Muscle of leg (tissue), 11 donors: Measurements from ENCODE around the gene SMARCB1. TPM values are rescaled to one million over a fixed set of nuclear protein-coding genes. Genes with fewer than 3 reads are reported as not detected.

Source experiments
- DNase-seq: peaks from one replicate; pipeline ENCODE4 v3.0.0; 2013
- H3K27ac ChIP-seq: one replicate; pipeline ENCODE4 v1.5.1; 2013; ENCODE audit warnings: mild to moderate bottlenecking, low read length, control low read depth
- H3K27me3 ChIP-seq: one replicate; pipeline ENCODE4 v1.6.1; 2013; ENCODE audit warnings: low read length; ENCODE audit not compliant: control insufficient read depth, insufficient read depth
- H3K36me3 ChIP-seq: one replicate; pipeline ENCODE4 v1.6.1; 2013; ENCODE audit warnings: low read length; ENCODE audit not compliant: control insufficient read depth, insufficient read depth
- H3K4me1 ChIP-seq: one replicate; pipeline ENCODE4 v1.6.1; 2013; ENCODE audit warnings: low read length; ENCODE audit not compliant: control insufficient read depth, insufficient read depth
- H3K4me3 ChIP-seq: one replicate; pipeline ENCODE4 v1.5.1; 2013; ENCODE audit warnings: low read length, control low read depth
- H3K9me3 ChIP-seq: replicated peaks from 2 replicates; pipeline ENCODE4 v1.6.1; 2013; ENCODE audit warnings: low read depth, low read length; ENCODE audit not compliant: control insufficient read depth
- WGBS: methylation state at CpG from one replicate; pipeline ENCODE4 v1.1.5; 2013; ENCODE audit warnings: missing lambda C conversion rate; ENCODE audit not compliant: insufficient coverage; 5-methylcytosine and 5-hydroxymethylcytosine counted together
- polyA plus RNA-seq, 8 donors: library from polyadenylated mRNA; unstranded; fragments of 120-200 nt; gene quantifications; one replicate each; pipeline versions ENCODE4 v1.2.1 to v1.2.3, GENCODE V29; 2013; ENCODE audit warnings: inconsistent platforms in 1 of 8, low replicate concordance in 1 of 8; ENCODE audit not compliant: insufficient read length in 8 of 8, insufficient read depth in 1 of 8
- total RNA-seq: library from RNA; stranded (reverse); fragments of 120-200 nt; gene quantifications from one replicate; pipeline ENCODE4 v1.2.4, GENCODE V29; 2013

Gene SMARCB1
- total and polyA plus RNA-seq, 9 donors, result 43.0 to 114 (median 82.7) TPM

DNA sequence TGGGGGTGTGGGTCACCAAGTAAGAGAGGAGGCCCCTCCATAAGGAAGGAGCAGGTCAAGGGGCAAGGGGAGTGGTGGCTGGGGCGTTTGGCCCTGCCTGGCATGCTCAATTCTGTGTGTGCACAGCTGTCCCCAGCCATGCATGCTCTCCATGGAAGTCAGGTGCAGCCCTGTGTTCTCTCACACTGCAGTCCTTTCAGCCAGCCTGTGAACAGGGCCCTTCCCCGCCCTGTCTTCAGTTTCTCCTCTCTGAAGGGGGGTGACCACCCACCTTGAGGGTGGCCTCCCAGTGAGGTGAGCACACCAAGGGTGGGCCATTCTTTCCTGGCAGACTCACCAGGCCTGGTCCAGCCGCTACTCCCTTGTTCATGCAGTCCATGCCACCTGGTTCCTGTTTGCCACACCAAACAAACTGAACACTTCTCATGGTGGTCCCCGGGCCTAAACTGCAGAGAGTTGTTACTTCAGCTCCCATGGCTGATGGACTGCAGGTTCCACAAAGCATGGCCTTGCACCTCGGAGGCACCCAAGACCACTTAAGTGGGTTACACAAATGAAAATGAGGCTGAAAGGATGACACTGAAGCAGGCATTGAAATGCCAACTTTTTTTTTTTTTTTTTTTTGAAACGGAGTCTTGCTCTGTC, 17.3 kb upstream of the SMARCB1 start:
- H3K36me3 ChIP-seq, result peaks cover 12% of the 10 kb centered on the region
- no peak overlapping the region for H3K27ac ChIP-seq
- WGBS, result 67% methylated on average over 4 of the region's 6 CpGs
- H3K4me3 ChIP-seq, result no peak overlapping the region
- no peaks in the 10 kb centered on the region for H3K9me3 ChIP-seq
- no peak for DNase-seq
- H3K27me3 ChIP-seq, result peaks cover 6% of the 10 kb centered on the region
- H3K4me1 ChIP-seq, result peaks cover 49% of the 10 kb centered on the region

DNA sequence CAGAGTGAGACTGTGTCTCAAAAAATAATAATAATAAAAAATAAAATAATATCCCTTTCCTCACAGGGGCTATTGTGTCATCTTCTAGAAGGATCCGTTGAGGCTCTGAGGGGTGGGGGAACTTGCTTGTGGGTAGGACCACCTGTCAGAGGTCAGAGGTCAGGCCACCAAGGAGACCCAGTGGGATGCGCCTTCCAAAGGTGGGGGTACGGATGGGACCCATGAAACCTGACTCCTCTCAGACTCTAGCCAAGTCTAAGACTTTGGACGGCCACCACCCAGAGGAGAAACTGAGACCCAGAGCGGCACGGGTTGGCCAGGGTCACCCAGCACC, 14.5 kb upstream of the SMARCB1 start:
- peaks cover 6% of the 10 kb centered on the region for H3K27me3 ChIP-seq
- peak; percentile 39 for DNase-seq
- H3K9me3 ChIP-seq, result no peaks in the 10 kb centered on the region
- peaks cover 51% of the 10 kb centered on the region for H3K4me1 ChIP-seq
- peak overlapping the region; percentile 29 for H3K4me3 ChIP-seq
- WGBS, result 3% methylated on average over 3 of the region's 6 CpGs
- no peaks in the 10 kb centered on the region for H3K36me3 ChIP-seq
- no peak overlapping the region for H3K27ac ChIP-seq

GRCh38 chr22:23772649-23773473, 13.9 kb upstream of the SMARCB1 start, which contains the start of gene MMP11:
TSS of gene MMP11 (plus strand) at chr22:23772849. CDS start at chr22:23772871, 22 bp downstream.
- peak within 1 kb of the TSS; percentile 47 for H3K4me3 ChIP-seq
- H3K36me3 ChIP-seq, result no peaks in the 10 kb centered on the region
- no peak within 1 kb of the TSS for H3K27ac ChIP-seq
- peak; percentile 66 for DNase-seq
- H3K9me3 ChIP-seq, result no peaks in the 10 kb centered on the region
- peaks cover 6% of the 10 kb centered on the region for H3K27me3 ChIP-seq
- H3K4me1 ChIP-seq, result peaks cover 54% of the 10 kb centered on the region
- WGBS, result 2% methylated on average over 76 of the region's 79 CpGs

GRCh38 chr22:23773483-23774113, 13.2 kb upstream of the SMARCB1 start:
- no peaks in the 10 kb centered on the region for H3K36me3 ChIP-seq
- H3K4me3 ChIP-seq, result peak overlapping the region; percentile 47
- H3K27ac ChIP-seq, result no peak overlapping the region
- H3K27me3 ChIP-seq, result peaks cover 6% of the 10 kb centered on the region
- H3K9me3 ChIP-seq, result no peaks in the 10 kb centered on the region
- 58% methylated on average over 7 of the region's 7 CpGs for WGBS
- H3K4me1 ChIP-seq, result peaks cover 51% of the 10 kb centered on the region
- DNase-seq, result no peak

GRCh38 chr22:23774114-23774921, 12.4 kb upstream of the SMARCB1 start:
- 63% methylated on average over 10 of the region's 12 CpGs for WGBS
- Histone ChIP-seq H3K27me3 (peaks cover 6% of the 10 kb centered on the region), H3K27ac (no peak overlapping the region), H3K36me3 (no peaks in the 10 kb centered on the region), H3K4me1 (peaks cover 46% of the 10 kb centered on the region), H3K9me3 (no peaks in the 10 kb centered on the region), H3K4me3 (no peak overlapping the region)
- no peak for DNase-seq

DNA sequence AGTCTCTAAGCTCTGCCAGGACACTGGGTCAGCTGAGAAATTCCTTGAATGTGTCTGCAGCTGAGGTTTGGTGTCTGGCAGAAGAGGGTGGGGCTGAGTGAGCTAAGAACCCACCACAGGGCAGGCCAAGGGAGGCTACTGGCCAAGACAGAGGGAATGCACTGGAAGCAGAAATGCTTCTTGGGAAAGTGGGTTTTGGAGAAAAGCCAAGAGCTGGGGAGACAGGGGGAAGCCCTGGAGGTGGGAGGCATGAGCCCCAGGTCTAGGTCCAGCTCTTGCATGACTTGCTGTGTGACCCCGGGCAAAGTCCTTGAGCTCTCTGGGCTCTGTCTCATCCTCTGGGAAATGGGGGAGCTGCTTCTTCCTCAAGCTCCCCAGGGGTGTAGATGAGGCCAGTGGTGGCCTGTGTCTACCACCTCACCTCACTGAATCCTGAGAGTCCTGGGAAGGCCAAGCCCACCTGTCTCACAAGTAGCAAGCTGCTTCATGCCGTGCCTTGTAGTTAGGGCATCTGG, 11.8 kb upstream of the SMARCB1 start:
- Histone ChIP-seq H3K27me3 (peaks cover 6% of the 10 kb centered on the region), H3K9me3 (no peaks in the 10 kb centered on the region), H3K36me3 (no peaks in the 10 kb centered on the region), H3K4me3 (no peak overlapping the region), H3K27ac (no peak overlapping the region), H3K4me1 (peaks cover 43% of the 10 kb centered on the region)
- DNase-seq, result peak; percentile 41
- WGBS, result no CpG with 5 or more reads among the region's 2 CpGs

DNA sequence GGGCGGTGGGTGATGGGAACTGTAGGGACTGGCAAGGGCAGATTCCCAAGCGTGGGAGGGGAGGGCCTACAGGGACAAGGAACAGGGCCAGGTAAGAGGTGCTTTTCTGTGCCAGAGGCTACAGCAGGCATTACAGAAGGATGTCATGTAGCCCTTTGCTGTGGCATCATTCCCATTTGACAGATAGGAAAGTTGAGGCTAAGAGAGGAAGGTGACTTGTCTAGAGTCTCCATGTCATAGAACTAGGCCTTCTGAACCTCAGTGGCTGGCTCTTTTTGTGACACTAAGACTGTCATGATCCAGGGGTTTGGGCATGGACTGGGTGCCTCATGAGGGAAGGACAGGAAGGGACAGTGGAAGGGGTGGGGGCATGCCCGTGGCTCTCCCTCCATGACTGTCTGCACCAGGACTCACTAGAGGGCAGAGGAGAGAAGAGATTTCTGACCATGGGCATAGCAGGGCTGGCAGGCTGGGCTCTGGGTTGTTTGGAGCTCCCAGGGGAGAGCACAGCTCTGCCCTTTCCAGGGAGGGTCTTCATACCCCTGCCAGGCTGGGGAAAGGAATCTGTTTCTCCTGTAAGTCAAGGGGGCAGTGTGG, 10.9 kb upstream of the SMARCB1 start:
- Histone ChIP-seq H3K27ac (no peak overlapping the region), H3K4me3 (no peak overlapping the region), H3K9me3 (no peaks in the 10 kb centered on the region), H3K4me1 (peaks cover 49% of the 10 kb centered on the region), H3K27me3 (peaks cover 6% of the 10 kb centered on the region), H3K36me3 (no peaks in the 10 kb centered on the region)
- WGBS, result 90% methylated on average over 2 of the region's 3 CpGs
- DNase-seq, result no peak

DNA sequence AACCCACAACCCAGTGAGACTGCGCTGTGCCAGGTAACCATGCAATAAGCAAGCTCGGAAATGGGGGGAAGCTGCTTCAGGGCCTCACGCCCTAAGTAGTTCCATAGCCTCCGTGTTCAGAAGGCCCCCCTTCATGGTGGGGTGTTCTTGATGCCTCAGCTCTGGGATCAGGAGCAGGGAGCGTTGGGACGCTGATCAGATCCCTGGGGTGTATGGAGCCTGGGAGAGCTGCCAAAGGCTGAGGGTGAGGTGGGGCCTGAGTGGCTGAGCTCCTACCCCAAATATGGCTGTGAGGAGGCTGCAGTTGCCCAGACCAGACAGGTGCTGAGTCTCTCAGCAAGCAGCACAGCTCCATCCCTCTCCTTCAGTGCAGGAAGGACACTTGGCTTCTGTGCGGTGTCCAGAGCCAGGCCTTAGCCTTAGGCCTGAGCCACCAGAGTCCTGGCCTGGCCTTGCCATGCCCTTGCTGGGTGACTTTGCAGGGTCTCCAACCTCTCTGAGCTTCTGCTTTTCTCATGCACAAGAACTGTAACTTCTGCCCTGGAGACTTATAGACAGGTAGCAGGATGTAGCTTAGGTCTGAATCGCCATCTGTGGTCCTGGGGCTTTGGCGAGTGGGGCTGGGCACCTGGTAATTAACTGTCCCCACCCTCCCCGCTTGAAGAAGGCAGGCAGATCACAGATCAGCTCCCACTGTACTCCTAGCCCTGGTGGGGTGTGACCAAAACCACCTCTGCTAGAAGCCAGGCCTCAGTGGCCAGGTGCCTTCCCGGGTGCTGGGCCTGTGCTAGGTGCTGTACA, 8.8 kb upstream of the SMARCB1 start:
- peaks cover 3% of the 10 kb centered on the region for H3K27me3 ChIP-seq
- 84% methylated on average over 7 of the region's 11 CpGs for WGBS
- peaks cover 2% of the 10 kb centered on the region for H3K36me3 ChIP-seq
- H3K4me1 ChIP-seq, result peaks cover 56% of the 10 kb centered on the region
- no peak overlapping the region for H3K27ac ChIP-seq
- DNase-seq, result no peak
- no peak overlapping the region for H3K4me3 ChIP-seq
- no peaks in the 10 kb centered on the region for H3K9me3 ChIP-seq

GRCh38 chr22:23778577-23778900, 8.2 kb upstream of the SMARCB1 start:
- 74% methylated on average over 2 of the region's 3 CpGs for WGBS
- H3K27me3 ChIP-seq, result no peaks in the 10 kb centered on the region
- H3K36me3 ChIP-seq, result peaks cover 6% of the 10 kb centered on the region
- DNase-seq, result no peak
- H3K9me3 ChIP-seq, result no peaks in the 10 kb centered on the region
- no peak overlapping the region for H3K27ac ChIP-seq
- peaks cover 50% of the 10 kb centered on the region for H3K4me1 ChIP-seq
- H3K4me3 ChIP-seq, result no peak overlapping the region
